HG02759 (cell line): ENCODE results near the gene PRELID3B.
"Not testable (repeated sequence)": the region's sequence is repeated elsewhere in the genome, so short reads cannot be mapped to it uniquely, and the experiment has no call there.

Experiments
- ATAC-seq: cut with Tn5 transposase; IDR thresholded peaks from one replicate; pipeline ENCODE4 v1.9.1; 2021; ENCODE audit warnings: mild to moderate bottlenecking, moderate library complexity; ENCODE audit not compliant: unreplicated experiment

PRELID3B gene

DNA sequence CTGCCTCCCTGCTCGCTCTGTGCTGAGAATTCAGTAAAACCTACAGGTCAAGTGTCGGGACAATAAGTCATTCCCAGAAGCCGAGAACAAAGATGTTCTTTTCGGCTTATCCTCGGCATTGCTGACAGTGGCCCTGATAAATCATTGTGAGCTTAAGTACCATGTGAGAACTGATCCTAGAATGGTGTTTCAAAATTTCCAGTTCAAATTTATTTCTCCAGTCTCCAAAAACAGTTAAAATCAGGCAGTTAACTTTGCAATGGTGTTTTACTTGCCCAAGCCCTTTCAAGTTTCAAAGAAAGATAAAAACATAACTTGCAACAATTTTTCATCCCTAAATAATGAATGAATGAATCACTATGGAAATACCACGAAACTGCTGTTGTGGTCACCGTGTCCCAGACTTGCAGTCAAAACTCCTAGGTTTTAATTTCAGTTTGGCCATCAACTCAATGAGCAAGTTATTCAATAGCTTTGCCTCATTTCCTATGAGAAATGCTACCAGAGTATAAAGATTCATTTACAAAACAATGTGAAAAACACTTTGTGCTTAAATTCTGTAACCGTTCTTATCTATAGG lies 14.8 kb downstream of the PRELID3B start:
- ATAC-seq: no peak

DNA sequence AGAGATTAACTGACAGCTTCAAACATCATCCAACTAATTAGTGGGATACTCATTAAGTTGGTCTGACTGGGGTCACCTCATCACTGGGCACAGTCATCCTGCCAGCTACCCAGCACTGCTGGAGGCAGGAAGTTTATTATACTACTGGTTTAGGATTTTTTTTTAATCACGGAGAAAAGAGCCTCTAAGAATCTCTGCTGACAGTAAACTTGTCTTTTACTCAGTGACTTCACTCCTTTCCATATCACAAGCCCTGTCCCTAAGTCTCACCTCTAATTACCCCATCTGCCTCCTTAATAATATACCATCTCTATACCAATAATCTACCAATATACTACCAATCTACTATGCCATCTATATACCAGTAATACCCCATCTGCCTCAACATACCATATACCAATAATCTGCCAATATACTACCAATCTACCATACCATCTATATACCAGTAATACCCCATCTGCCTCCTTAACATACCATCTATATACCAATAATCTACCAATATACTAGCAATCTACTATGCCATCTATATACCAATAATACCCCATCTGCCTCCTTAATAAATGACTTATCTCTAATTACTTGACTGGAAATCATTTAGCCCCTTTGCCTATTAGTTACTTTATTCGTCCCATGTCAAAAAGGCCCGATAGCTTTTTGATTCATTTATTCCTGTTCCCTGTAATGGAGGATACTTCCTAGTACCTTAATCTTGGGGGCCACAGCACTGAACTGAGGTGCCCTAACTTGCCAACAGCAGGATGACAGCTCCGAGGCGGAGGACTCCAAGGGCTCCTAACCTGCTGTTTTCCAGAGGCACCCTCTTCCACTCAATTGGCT lies 15.5 kb downstream of the PRELID3B start:
- no peak for ATAC-seq

DNA sequence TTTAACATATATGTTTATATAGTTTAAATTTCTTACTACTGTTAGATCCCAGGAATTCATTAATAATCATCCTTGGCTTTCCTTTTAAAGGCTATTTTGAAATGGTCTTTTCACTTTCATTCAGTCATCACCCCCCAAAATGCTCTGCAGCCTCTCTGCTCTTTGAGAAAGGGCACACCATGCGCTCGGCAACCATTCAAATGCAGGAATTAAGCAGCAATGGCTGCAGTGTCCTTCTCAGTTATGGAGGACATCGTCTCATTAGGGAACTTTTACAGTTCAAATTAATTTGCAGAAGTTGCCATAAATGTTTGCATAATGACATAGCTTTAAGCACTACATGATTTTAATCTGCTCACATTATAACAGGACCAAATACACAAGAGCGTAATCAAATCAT lies 17.1 kb downstream of the PRELID3B start:
- no peak for ATAC-seq

DNA sequence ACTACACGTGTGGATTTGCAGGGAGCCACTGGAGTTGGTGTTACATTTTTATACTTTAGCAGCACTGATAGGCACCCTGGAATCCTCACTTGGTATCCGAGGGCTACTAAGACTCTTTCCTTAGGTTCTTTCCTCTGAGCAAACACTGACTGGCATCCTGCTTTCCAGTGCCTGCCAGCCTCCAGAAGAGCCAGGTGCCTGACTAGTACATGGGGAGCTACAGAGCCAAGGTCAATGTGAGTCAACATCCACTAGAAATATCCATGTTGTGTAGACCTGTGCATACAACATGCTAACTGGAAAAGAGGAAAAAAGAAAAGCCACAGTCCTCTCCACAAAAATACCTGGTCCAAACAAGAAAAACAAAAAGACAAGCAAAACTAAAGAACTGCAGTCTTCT lies 17.5 kb downstream of the PRELID3B start:
- ATAC-seq: no peak

DNA sequence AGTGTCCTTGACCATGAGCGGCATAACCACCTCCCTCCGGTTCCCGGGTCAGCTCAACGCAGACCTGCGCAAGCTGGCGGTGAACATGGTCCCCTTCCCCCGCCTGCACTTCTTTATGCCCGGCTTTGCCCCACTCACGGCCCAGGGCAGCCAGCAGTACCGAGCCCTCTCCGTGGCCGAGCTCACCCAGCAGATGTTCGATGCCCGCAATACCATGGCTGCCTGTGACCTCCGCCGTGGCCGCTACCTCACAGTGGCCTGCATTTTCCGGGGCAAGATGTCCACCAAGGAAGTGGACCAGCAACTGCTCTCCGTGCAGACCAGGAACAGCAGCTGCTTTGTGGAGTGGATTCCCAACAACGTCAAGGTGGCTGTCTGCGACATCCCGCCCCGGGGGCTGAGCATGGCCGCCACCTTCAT lies 18.5 kb downstream of the PRELID3B start:
- no peak for ATAC-seq

DNA sequence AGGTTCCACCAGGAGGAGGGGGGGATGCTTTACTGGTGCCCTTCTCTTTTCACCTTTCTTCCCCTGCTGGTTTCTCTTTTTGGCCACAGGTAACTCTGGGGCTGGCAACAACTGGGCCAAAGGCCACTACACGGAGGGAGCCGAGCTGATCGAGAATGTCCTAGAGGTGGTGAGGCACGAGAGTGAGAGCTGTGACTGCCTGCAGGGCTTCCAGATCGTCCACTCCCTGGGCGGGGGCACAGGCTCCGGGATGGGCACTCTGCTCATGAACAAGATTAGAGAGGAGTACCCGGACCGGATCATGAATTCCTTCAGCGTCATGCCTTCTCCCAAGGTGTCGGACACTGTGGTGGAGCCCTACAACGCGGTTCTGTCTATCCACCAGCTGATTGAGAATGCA lies 19.0 kb downstream of the PRELID3B start:
- no peak for ATAC-seq

DNA sequence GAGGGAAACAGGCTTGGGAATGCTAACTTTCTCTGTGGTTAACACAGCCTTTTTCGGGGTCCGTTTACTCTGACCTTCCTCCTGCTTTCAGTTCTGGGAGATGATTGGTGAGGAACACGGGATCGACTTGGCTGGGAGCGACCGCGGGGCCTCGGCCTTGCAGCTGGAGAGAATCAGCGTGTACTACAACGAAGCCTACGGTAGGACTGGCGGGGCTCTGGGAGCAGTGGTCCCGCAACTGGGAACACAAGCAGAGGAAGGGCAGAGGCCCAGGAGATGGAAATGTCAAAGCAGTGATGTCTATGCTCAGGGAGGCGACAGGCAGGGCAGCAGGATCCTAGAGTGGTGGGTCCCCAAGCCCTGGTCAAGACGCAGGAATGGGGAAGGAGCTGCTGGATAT lies 19.8 kb downstream of the PRELID3B start:
- ATAC-seq: no peak

DNA sequence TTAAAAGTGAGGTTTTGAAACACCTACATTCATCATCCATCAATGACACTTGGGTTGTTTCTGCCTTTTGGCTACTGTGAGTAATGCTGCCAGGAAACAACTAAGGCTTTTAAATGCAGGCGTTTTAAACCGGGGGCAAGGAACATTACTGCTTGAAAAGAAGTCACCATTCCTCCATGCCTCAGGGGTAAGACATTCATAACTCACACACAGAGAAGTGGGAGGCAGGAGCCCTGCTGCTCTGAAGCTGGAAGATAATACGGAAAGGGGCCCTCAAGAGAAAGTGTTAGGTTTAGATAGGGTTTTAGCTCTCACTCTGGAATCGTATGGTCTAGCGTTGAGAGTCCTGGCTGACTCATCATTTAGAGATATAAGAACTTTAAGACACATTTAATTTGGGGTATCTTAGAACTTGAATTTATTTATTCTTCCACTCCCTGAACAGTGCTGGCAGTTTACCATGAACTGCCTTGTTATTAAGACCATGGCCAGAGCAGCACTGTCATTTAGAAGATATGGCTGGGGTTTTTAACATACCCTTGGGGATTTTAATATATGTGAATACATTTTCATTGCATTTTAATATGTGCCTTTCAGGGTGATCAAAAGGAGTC lies 21.5 kb downstream of the PRELID3B start:
- no peak for ATAC-seq

DNA sequence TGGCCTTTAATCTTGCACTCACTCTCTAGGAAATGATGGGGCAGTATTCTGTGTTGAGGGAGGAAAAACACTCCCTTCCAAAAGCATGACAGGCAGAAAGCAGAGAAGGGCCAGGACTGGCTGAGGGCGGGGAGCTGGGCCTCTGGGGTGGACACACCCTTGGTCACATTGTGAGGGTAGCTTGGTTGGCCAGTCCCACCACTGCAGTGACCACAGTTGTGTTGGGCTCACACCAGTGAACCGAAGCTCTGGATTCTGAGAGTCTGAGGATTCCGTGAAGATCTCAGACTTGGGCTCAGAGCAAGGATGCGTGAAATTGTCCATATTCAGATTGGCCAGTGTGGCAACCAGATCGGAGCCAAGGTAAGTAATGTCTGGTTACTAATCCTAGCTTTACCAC lies 23.4 kb downstream of the PRELID3B start, which contains the start of gene TUBB1:
Gene TUBB1 (plus strand): TSS at position 213 of the 400 bp plus-strand sequence. CDS start 94 bp downstream, at position 307.
- ATAC-seq: no peak

DNA sequence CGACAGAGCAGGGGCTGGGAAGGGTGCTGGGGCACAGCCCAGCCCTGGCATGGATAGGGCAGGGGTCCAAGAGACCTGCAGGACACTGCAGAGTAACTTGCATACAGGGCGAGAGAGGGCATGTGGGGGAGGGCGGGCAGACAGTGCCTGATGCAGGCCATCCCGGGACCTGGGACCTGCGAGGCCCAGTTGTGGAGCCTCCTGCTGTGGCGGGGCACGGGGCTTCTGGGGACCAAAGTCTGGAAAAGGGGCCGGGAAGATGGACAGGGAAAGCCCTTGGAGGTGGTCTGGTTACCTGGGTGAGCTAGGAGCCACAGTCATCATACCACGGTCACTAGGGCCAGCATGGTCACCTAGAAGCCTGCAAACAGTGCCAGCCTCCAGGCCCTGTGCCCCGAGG lies 23.8 kb downstream of the PRELID3B start:
- ATAC-seq: no peak

DNA sequence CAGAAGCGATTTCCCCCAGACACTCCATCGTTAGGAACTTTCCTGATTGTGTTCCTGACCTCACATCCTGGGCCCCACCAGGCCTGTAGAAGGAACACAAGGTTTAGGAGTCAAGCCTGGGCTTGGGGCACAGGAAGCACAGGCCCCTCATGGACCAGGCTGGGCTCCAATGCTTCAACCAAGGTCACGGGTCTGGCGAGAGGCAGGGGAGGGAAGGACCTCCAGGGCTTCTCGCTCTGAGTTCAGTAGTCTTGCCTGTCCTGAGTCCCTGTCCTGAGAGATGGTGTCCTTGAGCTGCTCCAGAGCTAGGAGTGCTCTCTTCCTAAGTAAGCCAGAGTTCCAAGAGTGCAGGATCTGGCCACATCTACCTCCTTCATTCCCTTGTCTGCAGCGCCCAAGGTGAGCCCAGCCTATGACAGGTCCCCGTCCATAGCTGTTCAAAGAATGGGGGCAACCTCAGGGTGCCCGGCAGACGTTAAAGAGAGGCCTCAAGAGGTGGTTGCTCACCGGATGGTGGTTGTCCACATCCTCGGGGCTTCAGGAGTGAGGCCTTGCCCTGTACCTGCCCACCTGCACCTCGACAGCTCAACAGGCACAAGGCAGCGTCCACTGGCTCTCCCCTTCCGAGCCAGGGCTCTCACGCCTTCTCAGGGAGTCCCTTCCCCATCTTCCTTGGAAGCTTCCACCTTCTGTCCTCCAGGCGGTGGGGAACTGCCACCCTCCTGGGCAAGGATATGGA lies 24.9 kb downstream of the PRELID3B start:
- ATAC-seq: no peak

DNA sequence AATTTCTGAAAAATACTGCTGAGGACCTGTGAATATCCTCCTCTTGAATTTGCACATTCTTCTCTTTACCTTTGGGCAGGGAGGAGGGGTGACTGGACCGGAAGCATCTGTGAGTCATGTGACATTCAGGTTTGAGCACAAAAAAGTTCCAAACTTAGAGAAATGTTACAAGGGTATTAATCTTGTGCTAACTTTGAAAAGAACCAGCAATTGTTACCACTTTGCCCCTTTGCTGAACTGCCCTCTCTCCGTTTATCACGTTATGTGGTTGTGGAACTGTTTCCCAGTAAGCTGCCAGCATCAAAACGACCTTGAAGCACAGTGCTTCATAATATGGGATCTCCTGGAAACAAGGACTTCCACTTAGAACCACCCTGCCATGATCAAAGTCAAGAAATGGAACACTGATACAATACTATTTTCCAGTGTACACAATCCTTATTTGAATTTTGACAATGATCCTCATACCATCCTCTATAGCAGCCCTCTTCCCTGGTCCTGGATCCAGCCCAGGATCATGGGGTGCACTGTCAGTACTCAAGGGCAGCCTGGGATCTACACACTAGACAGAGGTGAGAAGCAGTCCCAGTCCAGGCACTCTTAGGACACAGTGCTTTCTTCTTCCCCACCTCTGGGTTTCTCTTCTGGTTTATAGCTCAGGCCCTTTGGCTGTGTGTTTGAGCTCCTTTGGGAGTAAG lies 25.6 kb downstream of the PRELID3B start:
- ATAC-seq: no peak

DNA sequence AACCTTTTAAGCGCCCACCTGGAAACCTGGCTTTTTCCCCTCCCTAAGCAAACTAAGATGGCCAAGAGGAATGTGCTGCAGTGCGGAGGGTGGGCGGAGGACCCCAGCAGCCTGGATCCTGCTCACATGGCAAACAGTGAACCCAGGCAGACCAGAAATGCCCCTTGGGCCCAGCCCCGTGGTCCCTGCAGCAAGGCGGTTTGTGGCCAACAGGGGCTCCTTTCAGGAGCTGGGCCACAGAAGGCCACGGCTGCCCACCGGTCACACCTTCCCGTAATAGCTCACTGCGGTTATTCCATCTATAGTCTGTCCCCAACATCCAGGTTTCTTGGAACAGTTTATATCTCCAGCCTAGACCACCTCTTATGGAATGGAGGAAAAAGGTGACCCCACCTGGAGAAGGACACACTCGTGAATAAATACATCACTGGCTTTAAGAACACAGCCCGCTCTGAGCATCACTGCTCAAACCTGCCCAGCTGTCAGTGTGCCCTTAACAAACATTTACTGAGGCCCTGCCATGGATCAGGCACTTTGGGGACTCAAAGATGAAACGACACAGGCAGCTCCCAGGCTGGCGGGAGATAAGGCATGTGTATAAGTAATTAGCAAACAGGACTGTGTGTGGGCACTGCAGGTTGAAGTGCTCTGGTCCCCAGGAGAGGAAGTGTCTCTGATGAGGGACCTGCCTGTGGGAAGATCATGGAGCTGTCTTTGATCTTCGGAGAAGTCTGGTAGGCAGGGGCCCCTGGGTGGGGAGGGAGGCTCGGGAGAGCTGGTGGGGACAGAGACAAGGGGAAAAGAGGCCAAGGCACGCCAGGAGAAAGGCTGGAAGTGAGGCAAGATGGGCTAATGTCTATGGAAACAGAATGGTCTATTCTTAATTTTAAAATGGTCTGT lies 26.5 kb downstream of the PRELID3B start:
- ATAC-seq: no peak

DNA sequence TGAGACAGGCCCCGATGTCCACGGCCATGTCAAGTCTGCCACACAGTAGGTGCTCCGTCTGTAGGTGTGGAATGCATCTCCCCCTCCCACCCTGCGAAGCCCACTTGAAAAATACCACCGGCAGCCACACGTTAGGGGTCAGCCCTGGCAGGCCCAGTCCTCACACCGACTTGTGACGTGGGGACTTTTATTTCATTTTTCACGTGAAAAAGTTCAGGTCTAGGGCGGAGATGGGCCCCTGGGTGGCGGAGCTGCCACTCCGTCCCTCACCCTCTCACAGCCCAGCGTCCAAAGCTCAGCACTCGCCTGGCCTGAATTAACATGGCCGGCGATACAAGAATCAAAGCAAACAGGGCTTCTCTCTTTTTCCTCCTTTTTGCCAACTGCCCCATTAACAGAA lies 27.2 kb downstream of the PRELID3B start:
- no peak for ATAC-seq

DNA sequence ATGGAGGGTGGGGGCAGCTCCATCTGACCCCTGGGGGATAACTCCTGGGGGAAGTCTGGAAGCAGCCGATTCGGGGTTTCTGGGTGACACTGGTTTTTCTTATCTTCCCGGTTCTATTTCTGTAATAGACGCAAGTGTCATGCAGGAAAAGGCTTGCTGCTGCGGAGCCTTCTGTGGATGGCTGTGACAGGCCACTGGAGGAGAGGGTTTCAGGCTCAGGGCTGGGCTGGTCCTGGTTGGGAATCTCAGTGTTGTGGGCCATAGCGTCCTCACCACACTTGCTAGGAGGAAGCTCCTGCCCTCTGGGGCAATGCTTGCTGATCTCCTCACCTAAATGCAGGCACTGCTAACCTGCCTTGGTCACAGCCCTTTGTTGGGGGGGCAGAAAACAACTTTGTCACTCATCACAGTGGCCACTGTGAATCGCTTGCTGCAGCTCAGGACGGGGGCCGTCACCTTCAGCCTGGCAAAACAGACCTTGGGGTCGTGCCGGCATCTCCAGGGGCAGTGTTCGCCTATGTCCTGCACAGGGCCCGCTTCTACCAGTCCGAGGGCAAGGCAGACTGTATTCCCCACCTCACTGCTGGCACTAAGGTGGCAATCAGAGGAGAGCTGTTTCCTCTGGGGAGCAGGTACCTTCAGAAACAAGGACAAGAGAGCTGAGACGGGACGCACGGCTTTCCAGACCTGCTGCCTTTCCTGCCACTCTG lies 27.8 kb downstream of the PRELID3B start:
- ATAC-seq: no peak

DNA sequence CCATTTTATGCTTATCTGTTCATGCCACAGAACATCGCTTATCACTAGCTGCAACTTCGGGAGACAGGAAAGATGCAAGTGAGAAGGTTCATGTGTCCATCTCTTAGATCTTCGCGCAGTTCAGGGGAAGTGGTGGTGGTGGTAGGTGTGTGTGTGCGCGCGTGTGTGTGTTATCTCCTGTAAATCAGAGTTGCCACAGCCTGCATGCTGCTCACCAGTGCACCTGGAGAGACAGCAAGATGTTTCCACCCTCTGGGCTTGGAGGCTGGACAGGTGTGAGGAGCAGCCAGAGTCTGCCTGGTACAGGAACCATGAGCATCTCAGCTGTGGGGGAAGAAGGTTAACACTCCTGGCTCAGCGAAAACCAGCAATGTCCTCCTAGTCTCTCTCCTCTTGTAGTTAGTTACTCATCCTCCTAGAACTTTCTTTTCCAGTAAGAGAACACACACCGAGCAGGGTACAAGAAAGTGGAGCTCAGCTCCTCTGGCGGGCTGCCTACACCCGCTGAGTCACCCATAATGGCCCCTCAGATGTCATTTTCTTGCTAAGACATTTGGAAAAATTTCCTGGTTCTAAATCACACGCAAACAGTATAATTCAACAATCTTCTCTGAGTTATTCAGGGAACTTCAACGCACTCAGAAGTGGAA lies 28.5 kb downstream of the PRELID3B start:
- ATAC-seq: no peak

DNA sequence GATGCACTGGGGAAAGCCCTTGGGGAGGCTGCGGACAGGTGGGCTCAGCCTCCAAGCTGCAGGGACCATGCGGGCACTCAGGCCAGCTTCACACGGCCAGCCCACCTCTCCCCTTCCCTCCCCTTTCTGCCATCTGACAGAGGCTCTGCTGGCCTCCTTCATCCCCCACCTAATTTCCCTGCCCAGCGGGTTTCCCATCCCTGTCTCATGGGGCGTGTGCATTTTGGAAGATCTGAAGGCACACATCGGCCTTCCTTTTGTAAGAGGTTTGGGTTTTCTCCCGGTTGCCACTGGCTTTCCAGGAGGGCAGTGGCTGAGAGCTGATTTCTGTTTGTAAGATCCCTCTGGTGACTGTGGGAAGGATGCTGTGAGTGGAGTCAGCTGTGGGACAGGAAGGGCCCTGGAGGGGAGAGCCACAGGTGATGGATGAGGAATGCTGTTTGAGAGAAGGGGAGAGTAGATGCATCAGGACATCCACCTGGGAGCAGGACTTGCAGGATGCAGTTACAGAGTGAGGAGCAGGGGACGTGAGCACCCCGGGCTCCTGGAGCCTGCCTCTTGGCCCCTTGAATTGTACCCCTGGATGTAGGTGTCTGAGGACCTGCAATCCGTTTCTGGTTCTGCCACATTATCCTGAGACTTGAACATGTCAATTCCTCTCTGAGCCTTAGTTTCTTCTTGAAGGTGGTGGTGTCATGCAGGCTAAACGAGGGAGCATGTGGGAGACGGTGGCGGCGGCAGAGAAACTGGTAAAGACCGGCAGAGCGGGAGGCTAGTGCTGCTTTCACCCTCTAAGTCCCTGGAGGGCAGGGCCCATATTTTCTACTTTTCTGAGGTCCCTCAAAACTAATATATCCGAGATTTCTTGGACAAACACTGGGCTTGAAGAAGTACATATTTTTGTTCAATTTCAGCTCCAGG lies 29.3 kb downstream of the PRELID3B start:
- no peak for ATAC-seq

DNA sequence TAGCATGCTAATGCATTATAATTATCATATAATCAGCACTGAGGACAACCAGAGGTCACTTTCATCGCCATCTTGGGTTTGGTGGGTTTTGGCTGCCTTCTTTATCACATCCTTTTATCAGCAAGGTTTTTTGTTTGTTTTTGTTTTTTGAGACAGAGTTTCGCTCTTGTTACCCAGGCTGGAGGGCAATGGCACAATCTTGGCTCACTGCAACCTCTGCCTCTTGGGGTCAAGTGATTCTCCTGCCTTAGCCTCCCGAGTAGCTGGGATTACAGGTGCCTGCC lies 30.8 kb downstream of the PRELID3B start:
- not testable (repeated sequence) for ATAC-seq
